GM23248 (cell line): ENCODE data around the gene MIB1.

ENCODE experiments used
- EZH2 ChIP-seq: fragments of 200-600 bp; sonication (generic); IDR thresholded peaks from 2 replicates; pipeline ENCODE4 v1.6.1; 2018; ENCODE audit warnings: antibody characterized with exemption, mild to moderate bottlenecking; ENCODE audit not compliant: insufficient read depth, poor library complexity, severe bottlenecking
- EZH2phosphoT487 ChIP-seq: fragments of 200-600 bp; sonication (generic); IDR thresholded peaks from 2 replicates; pipeline ENCODE4 v1.6.1; 2018; ENCODE audit warnings: antibody characterized with exemption, moderate library complexity, mild to moderate bottlenecking, low read depth; ENCODE audit not compliant: insufficient read depth

DNA sequence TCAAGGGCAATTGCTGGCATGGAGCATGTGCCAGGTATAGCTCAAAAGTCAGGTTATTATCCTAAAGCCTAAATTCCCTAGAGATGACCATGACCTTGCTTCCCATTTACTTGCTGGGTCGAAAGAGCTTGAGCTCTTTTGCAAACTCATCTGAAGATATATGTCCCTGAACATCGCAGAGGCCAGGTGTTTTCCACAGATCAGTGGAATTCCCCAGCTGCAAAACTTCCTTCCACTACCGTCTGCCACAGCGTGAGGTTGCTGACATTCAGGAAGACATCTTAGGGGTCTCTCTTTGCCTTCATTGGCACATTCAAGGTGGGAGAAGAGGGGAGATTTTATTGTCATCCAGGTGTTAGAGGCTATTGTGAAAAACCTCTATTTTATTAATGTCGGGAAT, 171.0 kb downstream of the MIB1 start:
- no peak for TF ChIP-seq EZH2phosphoT487
- no peak for TF ChIP-seq EZH2
